T-cell (primary cell): Measurements from ENCODE around the gene CNOT6L. TPM values are rescaled to one million over a fixed set of nuclear protein-coding genes. Genes with fewer than 3 reads are reported as not detected.

Source experiments
- ATAC-seq, 4 experiments: fragments of 200-7000 bp in 3 of 4; fragments of 150-1000 bp in 1 of 4; cut with Tn5 transposase; replicated peaks in 1 of 4; 1 replicate in 3 of 4; 2 replicates in 1 of 4; pipeline ENCODE4 v1.10.0; 2021; ENCODE audit warnings: moderate library complexity in 3 of 4, mild to moderate bottlenecking in 2 of 4, moderate number of reproducible peaks in 1 of 4
- CTCF ChIA-PET, 2 donors: fragments of 300-600 bp; sonication (Branson Sonifier 250); formaldehyde crosslinking; loops; one replicate each; lab custom pipeline; 2022; ENCODE audit warnings: antibody characterized with exemption in 2 of 2; lab: Charles Lee
- POLR2A ChIA-PET, 2 donors: fragments of 300-600 bp; sonication (Branson Sonifier 250); formaldehyde crosslinking; loops; one replicate each; lab custom pipeline; 2022; ENCODE audit warnings: antibody characterized with exemption in 2 of 2; lab: Charles Lee
- DNase-seq, 35 experiments: peaks; one replicate each; pipeline versions ENCODE4 v3.0.0 to v3.0.0-alpha.2; 2013 to 2023
- H3K27ac ChIP-seq: one replicate; pipeline ENCODE4 v1.5.1; 2013; ENCODE audit warnings: low read length
- H3K27me3 ChIP-seq, 2 experiments: replicated peaks in 1 of 2; 1 replicate in 1 of 2; 2 replicates in 1 of 2; pipeline versions ENCODE4 v1.6.1 to v1.7.0; 2013; ENCODE audit warnings: low read length in 1 of 2, mixed read lengths in 1 of 2; ENCODE audit not compliant: control insufficient read depth in 2 of 2, insufficient read depth in 2 of 2; ENCODE audit errors: extremely low read depth in 1 of 2
- H3K36me3 ChIP-seq, 2 donors: 1 replicate in 1 of 2; 2 replicates in 1 of 2; pipeline versions ENCODE4 v1.6.1 to v1.7.0; 2013; ENCODE audit warnings: low read length in 1 of 2; ENCODE audit not compliant: control insufficient read depth in 2 of 2, insufficient read depth in 1 of 2; ENCODE audit errors: extremely low read depth in 1 of 2
- H3K4me1 ChIP-seq, 2 experiments: 1 replicate in 1 of 2; 2 replicates in 1 of 2; pipeline versions ENCODE4 v1.6.1 to v1.7.0; 2013; ENCODE audit warnings: low read length in 2 of 2, mixed read lengths in 1 of 2; ENCODE audit not compliant: insufficient read depth in 2 of 2, control insufficient read depth in 1 of 2; ENCODE audit errors: extremely low read depth in 1 of 2
- H3K4me3 ChIP-seq, 2 donors: 1 replicate in 1 of 2; 2 replicates in 1 of 2; pipeline versions ENCODE4 v1.5.1 to v1.7.0; 2013; ENCODE audit warnings: mild to moderate bottlenecking in 2 of 2, low read length in 1 of 2, moderate library complexity in 1 of 2; ENCODE audit not compliant: control insufficient read depth in 1 of 2; ENCODE audit errors: extremely low read depth in 1 of 2
- H3K9me3 ChIP-seq: 2 replicates; pipeline ENCODE4 v1.7.0; 2013
- H3K27ac Mint-ChIP-seq, 2 donors: one replicate each; pipeline ENCODE4 v1.8.0; 2020 to 2021; ENCODE audit warnings: mild to moderate bottlenecking in 2 of 2, mixed read lengths in 2 of 2
- H3K27me3 Mint-ChIP-seq, 2 donors: one replicate each; pipeline ENCODE4 v1.8.0; 2021 to 2022; ENCODE audit warnings: mixed read lengths in 2 of 2
- H3K36me3 Mint-ChIP-seq: one replicate; pipeline ENCODE4 v1.8.0; 2021; ENCODE audit warnings: mixed read lengths
- H3K4me1 Mint-ChIP-seq, 3 donors: one replicate each; pipeline ENCODE4 v1.8.0; 2020 to 2022; ENCODE audit warnings: mixed read lengths in 3 of 3, mild to moderate bottlenecking in 1 of 3
- H3K4me3 Mint-ChIP-seq, 3 donors: one replicate each; pipeline ENCODE4 v1.8.0; 2020 to 2022; ENCODE audit warnings: mild to moderate bottlenecking in 3 of 3, mixed read lengths in 3 of 3, moderate library complexity in 3 of 3
- H3K9me3 Mint-ChIP-seq, 3 donors: one replicate each; pipeline ENCODE4 v1.8.0; 2020 to 2022; ENCODE audit warnings: mixed read lengths in 3 of 3
- WGBS: methylation state at CpG from one replicate; pipeline ENCODE4 v1.1.5; 2013; ENCODE audit warnings: missing lambda C conversion rate; ENCODE audit not compliant: insufficient coverage; 5-methylcytosine and 5-hydroxymethylcytosine counted together
- total RNA-seq, 35 experiments: library from RNA in 6 of 35; stranded (reverse) in 6 of 35; fragments of 120-200 nt in 1 of 35; gene quantifications; one replicate each; pipeline versions ENCODE4 v1.2.1 to v1.2.4 and lab custom pipeline; 2013 to 2026

Gene CNOT6L
- total RNA-seq, 5 donors from 2014 or later (not counting 1 experiment from before 2014, with no cell fraction given): 159 to 207 (median 170) TPM

DNA sequence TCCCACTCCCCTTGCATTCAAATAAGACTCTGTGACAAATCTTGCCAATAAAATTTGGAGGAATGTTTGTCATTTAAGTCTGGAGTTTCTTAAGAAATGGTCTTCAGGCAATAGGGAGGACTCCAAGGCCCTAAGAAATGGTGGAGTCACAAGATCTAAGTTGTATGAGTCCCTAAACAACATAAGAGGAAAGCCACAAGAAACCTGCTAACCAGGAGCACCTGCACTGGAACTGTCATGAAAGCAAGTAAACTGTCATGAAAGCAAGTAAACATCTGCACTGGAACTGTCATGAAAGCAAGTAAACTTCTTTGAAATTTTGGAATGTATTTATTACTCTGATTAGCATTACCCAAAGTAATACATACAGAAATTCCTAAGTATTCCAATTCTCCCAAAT lies 3.5 kb downstream of the CNOT6L start:
- peaks cover 21 to 49% of the 10 kb centered on the region in 2 experiments for H3K4me1 ChIP-seq
- no peaks in the 10 kb centered on the region for H3K9me3 Mint-ChIP-seq
- no peak overlapping the region for H3K27ac ChIP-seq
- H3K4me3 Mint-ChIP-seq: peak overlapping the region; percentile 56 to 100 (median 64)
- H3K9me3 ChIP-seq: no peaks in the 10 kb centered on the region
- H3K4me1 Mint-ChIP-seq: peaks cover 69 to 80% (median 71%) of the 10 kb centered on the region in 3 donors
- H3K4me3 ChIP-seq: peak overlapping the region in 1 of 2 donors; percentile 2
- DNase-seq: peak in 1 of 35 experiments; percentile 30
- no peaks in the 10 kb centered on the region for H3K27me3 Mint-ChIP-seq
- H3K27me3 ChIP-seq: no peaks in the 10 kb centered on the region
- ATAC-seq: no peak
- H3K36me3 Mint-ChIP-seq: peaks cover 39% of the 10 kb centered on the region
- peak overlapping the region; percentile 78 to 79 for H3K27ac Mint-ChIP-seq
- ChIA-PET POLR2A (interaction anchor here in 1 of 2 donors (3.2 kb wide), 1 partner anchor 46 kb away, joined by 29 read pairs; the partner anchor contains the start of gene MRPL1), CTCF (no interaction called here)
- H3K36me3 ChIP-seq: peaks cover 0 to 2% of the 10 kb centered on the region in 2 donors

DNA sequence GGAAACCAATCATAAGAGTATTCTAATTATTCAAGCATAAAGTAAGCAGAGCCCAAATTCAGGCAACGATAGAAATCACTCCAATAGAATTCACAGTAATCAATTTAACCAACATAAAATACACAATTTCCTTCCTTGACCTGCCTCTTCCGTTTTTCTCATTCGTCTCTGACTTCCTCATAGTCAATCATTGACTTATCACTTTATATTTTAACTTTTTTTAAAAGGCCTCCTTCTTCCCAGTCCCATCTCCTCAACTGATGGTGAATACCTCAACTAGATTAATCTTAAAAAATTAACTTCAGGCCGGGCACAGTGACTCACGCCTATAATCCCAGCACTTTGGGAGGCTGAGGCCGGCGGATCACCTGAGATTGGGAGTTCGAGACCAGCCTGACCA lies 13.3 kb downstream of the CNOT6L start:
- Histone ChIP-seq H3K36me3 (peaks cover 0 to 4% of the 10 kb centered on the region in 2 donors), H3K27me3 (no peaks in the 10 kb centered on the region), H3K9me3 (no peaks in the 10 kb centered on the region), H3K4me1 (peaks cover 20 to 44% of the 10 kb centered on the region in 2 experiments), H3K4me3 (no peak overlapping the region), H3K27ac (no peak overlapping the region)
- ChIA-PET CTCF (no interaction called here), POLR2A (interaction anchor here (0.7 to 4.5 kb wide), 3 partner anchors 12 to 103 kb away, joined by 3 to 38 read pairs (median 3); partner anchors contain the start of gene CNOT6L (in 1 of the 2))
- H3K9me3 Mint-ChIP-seq: no peaks in the 10 kb centered on the region
- peaks cover 84 to 91% (median 90%) of the 10 kb centered on the region in 3 donors for H3K4me1 Mint-ChIP-seq
- peak overlapping the region in 2 of 3 donors; percentile 18 to 28 for H3K4me3 Mint-ChIP-seq
- 15% methylated on average over 3 of the region's 8 CpGs for WGBS
- DNase-seq (no peak), ATAC-seq (no peak)
- no peaks in the 10 kb centered on the region for H3K27me3 Mint-ChIP-seq
- H3K36me3 Mint-ChIP-seq: peaks cover 16% of the 10 kb centered on the region
- H3K27ac Mint-ChIP-seq: peak overlapping the region; percentile 78 to 83

DNA sequence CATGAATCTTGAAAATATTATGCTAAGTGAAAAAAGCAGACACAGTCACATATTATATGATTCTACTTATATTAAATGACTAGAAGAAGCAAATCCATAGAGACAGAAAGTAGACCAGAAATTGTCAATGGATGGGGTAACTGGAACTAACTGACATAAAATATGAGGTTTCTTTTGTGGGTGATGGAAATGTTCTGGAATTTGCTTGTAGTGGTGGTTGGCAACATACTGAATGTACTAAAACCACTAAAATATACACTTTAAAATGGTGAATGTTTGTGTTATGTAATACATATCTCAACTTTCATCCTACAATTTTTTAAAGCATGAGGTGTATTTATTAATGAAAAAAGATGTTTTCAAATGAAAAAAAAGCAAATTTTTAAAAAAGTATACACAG lies 14.7 kb downstream of the CNOT6L start:
- Histone ChIP-seq H3K4me3 (no peak overlapping the region), H3K4me1 (peaks cover 26 to 49% of the 10 kb centered on the region in 2 experiments), H3K9me3 (no peaks in the 10 kb centered on the region), H3K36me3 (no peaks in the 10 kb centered on the region), H3K27ac (no peak overlapping the region), H3K27me3 (no peaks in the 10 kb centered on the region)
- Mint-ChIP-seq H3K4me3 (peak overlapping the region in 1 of 3 donors; percentile 53), H3K9me3 (no peaks in the 10 kb centered on the region), H3K27me3 (no peaks in the 10 kb centered on the region), H3K4me1 (peaks cover 88 to 97% (median 93%) of the 10 kb centered on the region in 3 donors), H3K27ac (peak overlapping the region; percentile 19 to 49), H3K36me3 (peaks cover 12% of the 10 kb centered on the region)
- CTCF ChIA-PET: no interaction called here
- POLR2A ChIA-PET: interaction anchor here in 1 of 2 donors (1.0 kb wide), 1 partner anchor 24 kb away, joined by 3 read pairs; no protein-coding TSS in a partner anchor
- ATAC-seq (no peak), DNase-seq (no peak)

GRCh38 chr4:77802402-77802801 lies 16.8 kb downstream of the CNOT6L start:
- no peaks in the 10 kb centered on the region for H3K9me3 ChIP-seq
- H3K27me3 Mint-ChIP-seq: no peaks in the 10 kb centered on the region
- H3K36me3 ChIP-seq: no peaks in the 10 kb centered on the region
- H3K27ac Mint-ChIP-seq: peak overlapping the region; percentile 69 to 87
- ChIA-PET CTCF (no interaction called here), POLR2A (interaction anchor here (0.7 to 1.0 kb wide), 4 partner anchors 15 to 33 kb away, joined by 3 to 8 read pairs (median 4); no protein-coding TSS in a partner anchor)
- DNase-seq (no peak), ATAC-seq (no peak)
- no peak overlapping the region for H3K27ac ChIP-seq
- peak overlapping the region in 2 of 3 donors; percentile 36 to 43 for H3K4me3 Mint-ChIP-seq
- H3K9me3 Mint-ChIP-seq: no peaks in the 10 kb centered on the region
- H3K27me3 ChIP-seq: no peaks in the 10 kb centered on the region
- peaks cover 8% of the 10 kb centered on the region for H3K36me3 Mint-ChIP-seq
- peaks cover 40 to 50% of the 10 kb centered on the region in 2 experiments for H3K4me1 ChIP-seq
- H3K4me1 Mint-ChIP-seq: peaks cover 88 to 94% (median 92%) of the 10 kb centered on the region in 3 donors
- no peak overlapping the region for H3K4me3 ChIP-seq

DNA sequence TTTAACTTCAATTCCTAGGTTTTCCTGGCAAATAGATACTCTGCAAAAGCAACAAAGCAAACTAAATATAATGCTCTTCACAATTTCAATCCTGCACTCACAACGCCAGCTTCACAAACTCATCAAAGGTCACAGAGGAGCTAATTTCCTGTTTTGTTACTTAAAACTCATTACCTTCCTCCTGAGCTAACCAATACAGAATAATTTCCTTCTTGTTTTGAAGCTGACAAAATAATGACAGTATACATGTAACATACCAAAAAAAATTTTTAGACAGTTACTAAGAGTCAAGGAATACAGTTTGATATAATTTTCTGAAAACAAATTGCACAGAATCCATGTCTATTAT lies 17.9 kb downstream of the CNOT6L start:
- WGBS: 0% methylated on average over 1 of the region's 1 CpG
- CTCF ChIA-PET: interaction anchor here in 1 of 2 donors (0.6 to 2.1 kb wide), 6 partner anchors 8 to 61 kb away, joined by 3 to 11 read pairs (median 4); partner anchors contain the start of gene MRPL1

DNA sequence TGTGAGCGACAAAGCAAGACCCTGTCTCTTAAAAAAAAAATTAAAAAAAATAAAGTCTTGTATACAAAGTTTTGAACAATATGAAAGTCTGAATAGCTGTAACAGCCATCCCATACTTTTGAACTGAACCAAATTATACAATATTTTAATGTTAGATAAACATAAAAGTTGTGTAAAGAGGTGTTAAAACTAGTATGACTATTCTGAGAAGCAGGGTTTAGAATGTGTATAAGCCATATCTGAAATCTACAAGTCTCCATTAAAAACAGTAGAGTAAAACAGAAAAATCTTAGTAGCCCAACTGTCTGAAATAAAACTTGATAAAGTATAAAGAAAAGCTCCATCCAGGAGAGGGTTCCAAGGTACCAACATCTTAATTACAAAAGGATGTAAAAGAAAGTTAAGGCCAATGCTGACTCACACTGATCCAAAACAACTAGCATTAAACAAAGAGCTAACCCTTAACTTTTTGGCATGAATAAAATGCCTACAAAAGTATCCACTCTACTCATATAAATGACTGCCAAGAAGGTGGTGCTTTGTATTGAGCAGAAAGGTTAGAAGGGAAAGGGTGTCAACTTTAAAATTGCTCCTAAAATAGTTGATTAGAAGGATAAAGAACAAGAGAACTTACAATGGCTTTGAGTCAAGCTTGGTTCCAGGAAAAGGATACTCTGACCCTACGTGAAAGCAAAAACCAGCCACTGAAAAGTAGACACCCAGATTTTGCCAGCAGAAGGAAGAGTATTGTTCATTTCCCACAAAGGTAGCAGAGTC lies 18.5 kb downstream of the CNOT6L start:
- Histone ChIP-seq H3K36me3 (no peaks in the 10 kb centered on the region), H3K27ac (peak overlapping the region; percentile 70), H3K4me1 (peaks cover 40 to 48% of the 10 kb centered on the region in 2 experiments), H3K9me3 (no peaks in the 10 kb centered on the region), H3K4me3 (peak overlapping the region; percentile 19 to 25), H3K27me3 (no peaks in the 10 kb centered on the region)
- peak; percentile 13 to 55 (median 44) for ATAC-seq
- H3K27me3 Mint-ChIP-seq: no peaks in the 10 kb centered on the region
- peaks cover 88 to 91% (median 90%) of the 10 kb centered on the region in 3 donors for H3K4me1 Mint-ChIP-seq
- WGBS: 0% methylated on average over 1 of the region's 2 CpGs
- H3K27ac Mint-ChIP-seq: peak overlapping the region; percentile 63 to 85
- ChIA-PET POLR2A (interaction anchor here (0.5 to 2.9 kb wide), 27 partner anchors 8 to 745 kb away, joined by 3 to 35 read pairs (median 4); partner anchors contain the start of gene MRPL1 (in 1 of the 2)), CTCF (interaction anchor here in 1 of 2 donors (0.5 to 2.1 kb wide), 10 partner anchors 9 to 976 kb away, joined by 3 to 11 read pairs (median 4); partner anchors contain the start of genes BMP2K and MRPL1)
- DNase-seq: no peak
- H3K36me3 Mint-ChIP-seq: peaks cover 14% of the 10 kb centered on the region
- no peaks in the 10 kb centered on the region for H3K9me3 Mint-ChIP-seq
- peak overlapping the region; percentile 58 to 73 (median 60) for H3K4me3 Mint-ChIP-seq

More for the DNA sequence above, 17.9 kb downstream of the CNOT6L start:
- Mint-ChIP-seq H3K36me3 (peaks cover 10% of the 10 kb centered on the region), H3K27me3 (no peaks in the 10 kb centered on the region), H3K9me3 (no peaks in the 10 kb centered on the region), H3K27ac (peak overlapping the region; percentile 63 to 85), H3K4me3 (peak overlapping the region; percentile 58 to 73 (median 60)), H3K4me1 (peaks cover 89 to 94% (median 92%) of the 10 kb centered on the region in 3 donors)
- ATAC-seq (peak; percentile 44 to 85 (median 74)), DNase-seq (peak in 2 of 35 experiments; percentile 11 to 50)
- peak overlapping the region; percentile 19 to 25 for H3K4me3 ChIP-seq
- H3K36me3 ChIP-seq: no peaks in the 10 kb centered on the region
- H3K9me3 ChIP-seq: no peaks in the 10 kb centered on the region
- POLR2A ChIA-PET: interaction anchor here (0.5 to 2.9 kb wide), 19 partner anchors 8 to 158 kb away, joined by 3 to 35 read pairs (median 4); partner anchors contain the start of gene MRPL1 (in 1 of the 2)
- H3K4me1 ChIP-seq: peaks cover 42 to 50% of the 10 kb centered on the region in 2 experiments
- no peaks in the 10 kb centered on the region for H3K27me3 ChIP-seq
- peak overlapping the region; percentile 70 for H3K27ac ChIP-seq
